ENCODE measurements around the gene ANOS1. TPM values are rescaled to one million over a fixed set of nuclear protein-coding genes. Genes with fewer than 3 reads are reported as not detected.

Gene ANOS1
- total RNA-seq, 1 experiment from 2014 or later, result 0.91 TPM

- no peaks in the 10 kb centered on the region for H3K36me3 ChIP-seq (ENCODE audit: control insufficient read depth, insufficient read depth, low read length)
- no peak overlapping the region for H3K4me3 Mint-ChIP-seq (ENCODE audit: unreplicated experiment)
- H3K27me3 Mint-ChIP-seq (ENCODE audit: insufficient read depth, unreplicated experiment), result peaks cover 15% of the 10 kb centered on the region
- no peaks in the 10 kb centered on the region for H3K9me3 ChIP-seq
- intact Hi-C loops (cut with micrococcal nuclease; ENCODE audit: unreplicated experiment), result no loop called here
- H3K27ac Mint-ChIP-seq (ENCODE audit: unreplicated experiment), result no peak overlapping the region
- no peaks in the 10 kb centered on the region for H3K36me3 Mint-ChIP-seq (ENCODE audit: insufficient read depth, unreplicated experiment)
- DNase-seq, result no peak
- no peaks in the 10 kb centered on the region for H3K27me3 ChIP-seq (replicated peaks; ENCODE audit: control insufficient read depth, insufficient read depth, low read length)
- ChIA-PET CTCF (no interaction called here), POLR2A (no interaction called here)
- no peak for TF ChIP-seq CTCF (IDR thresholded peaks at IDR 0.05; ENCODE audit: insufficient read depth in 1 of 2, low read depth in 1 of 2, low read length in 1 of 2, severe bottlenecking in 1 of 2, unreplicated experiment in 1 of 2)
- no peaks in the 10 kb centered on the region for H3K4me1 Mint-ChIP-seq (ENCODE audit: low read depth, unreplicated experiment)
- BruUV-seq (replicated peaks), result no TSS peak
- no peak overlapping the region for H3K4me3 ChIP-seq (ENCODE audit: low read depth, low read length)
- H3K4me1 ChIP-seq, result no peaks in the 10 kb centered on the region
- no peaks in the 10 kb centered on the region for H3K9me3 Mint-ChIP-seq (ENCODE audit: unreplicated experiment)
Measured at GRCh38 chrX:8636497-8636896, 95.4 kb downstream of the ANOS1 start.

GRCh38 chrX:8635812-8636211 lies 96.1 kb downstream of the ANOS1 start:
- CTCF ChIA-PET, result no interaction called here
- Histone ChIP-seq H3K27me3 (replicated peaks; ENCODE audit: control insufficient read depth, insufficient read depth, low read length) (no peaks in the 10 kb centered on the region), H3K9me3 (no peaks in the 10 kb centered on the region), H3K36me3 (ENCODE audit: control insufficient read depth, insufficient read depth, low read length) (no peaks in the 10 kb centered on the region), H3K4me1 (no peaks in the 10 kb centered on the region), H3K4me3 (ENCODE audit: low read depth, low read length) (no peak overlapping the region)
- Mint-ChIP-seq H3K27me3 (ENCODE audit: insufficient read depth, unreplicated experiment) (peaks cover 16% of the 10 kb centered on the region), H3K4me3 (ENCODE audit: unreplicated experiment) (no peak overlapping the region), H3K36me3 (ENCODE audit: insufficient read depth, unreplicated experiment) (no peaks in the 10 kb centered on the region), H3K4me1 (ENCODE audit: low read depth, unreplicated experiment) (no peaks in the 10 kb centered on the region), H3K9me3 (ENCODE audit: unreplicated experiment) (no peaks in the 10 kb centered on the region), H3K27ac (ENCODE audit: unreplicated experiment) (no peak overlapping the region)
- POLR2A ChIA-PET, result no interaction called here
- no TSS peak for BruUV-seq (replicated peaks)
- no peak for TF ChIP-seq CTCF (IDR thresholded peaks at IDR 0.05; ENCODE audit: insufficient read depth in 1 of 2, low read depth in 1 of 2, low read length in 1 of 2, severe bottlenecking in 1 of 2, unreplicated experiment in 1 of 2)
- no peak for DNase-seq
- intact Hi-C loops (cut with micrococcal nuclease; ENCODE audit: unreplicated experiment), result no loop called here

GRCh38 chrX:8632924-8633323 lies 99.0 kb downstream of the ANOS1 start:
- Histone ChIP-seq H3K36me3 (ENCODE audit: control insufficient read depth, insufficient read depth, low read length) (no peaks in the 10 kb centered on the region), H3K4me3 (ENCODE audit: low read depth, low read length) (no peak overlapping the region), H3K4me1 (no peaks in the 10 kb centered on the region), H3K9me3 (no peaks in the 10 kb centered on the region), H3K27me3 (replicated peaks; ENCODE audit: control insufficient read depth, insufficient read depth, low read length) (no peaks in the 10 kb centered on the region)
- no peak overlapping the region for H3K4me3 Mint-ChIP-seq (ENCODE audit: unreplicated experiment)
- H3K27me3 Mint-ChIP-seq (ENCODE audit: insufficient read depth, unreplicated experiment), result peaks cover 15% of the 10 kb centered on the region
- ChIA-PET POLR2A (no interaction called here), CTCF (no interaction called here)
- no peak for TF ChIP-seq CTCF (IDR thresholded peaks at IDR 0.05; ENCODE audit: insufficient read depth in 1 of 2, low read depth in 1 of 2, low read length in 1 of 2, severe bottlenecking in 1 of 2, unreplicated experiment in 1 of 2)
- no peaks in the 10 kb centered on the region for H3K36me3 Mint-ChIP-seq (ENCODE audit: insufficient read depth, unreplicated experiment)
- BruUV-seq (replicated peaks), result no TSS peak
- H3K4me1 Mint-ChIP-seq (ENCODE audit: low read depth, unreplicated experiment), result no peaks in the 10 kb centered on the region
- H3K9me3 Mint-ChIP-seq (ENCODE audit: unreplicated experiment), result no peaks in the 10 kb centered on the region
- intact Hi-C loops (cut with micrococcal nuclease; ENCODE audit: unreplicated experiment), result no loop called here
- H3K27ac Mint-ChIP-seq (ENCODE audit: unreplicated experiment), result no peak overlapping the region
- DNase-seq, result no peak
